ENCODE results near the gene TOM1L2. TPM values are rescaled to one million over a fixed set of nuclear protein-coding genes. Genes with fewer than 3 reads are reported as not detected.

The TOM1L2 gene
- total and polyA plus RNA-seq, 2 of the 4 experiments (the other 2 are of a cell fraction), result 34.4 to 51.7 TPM

DNA sequence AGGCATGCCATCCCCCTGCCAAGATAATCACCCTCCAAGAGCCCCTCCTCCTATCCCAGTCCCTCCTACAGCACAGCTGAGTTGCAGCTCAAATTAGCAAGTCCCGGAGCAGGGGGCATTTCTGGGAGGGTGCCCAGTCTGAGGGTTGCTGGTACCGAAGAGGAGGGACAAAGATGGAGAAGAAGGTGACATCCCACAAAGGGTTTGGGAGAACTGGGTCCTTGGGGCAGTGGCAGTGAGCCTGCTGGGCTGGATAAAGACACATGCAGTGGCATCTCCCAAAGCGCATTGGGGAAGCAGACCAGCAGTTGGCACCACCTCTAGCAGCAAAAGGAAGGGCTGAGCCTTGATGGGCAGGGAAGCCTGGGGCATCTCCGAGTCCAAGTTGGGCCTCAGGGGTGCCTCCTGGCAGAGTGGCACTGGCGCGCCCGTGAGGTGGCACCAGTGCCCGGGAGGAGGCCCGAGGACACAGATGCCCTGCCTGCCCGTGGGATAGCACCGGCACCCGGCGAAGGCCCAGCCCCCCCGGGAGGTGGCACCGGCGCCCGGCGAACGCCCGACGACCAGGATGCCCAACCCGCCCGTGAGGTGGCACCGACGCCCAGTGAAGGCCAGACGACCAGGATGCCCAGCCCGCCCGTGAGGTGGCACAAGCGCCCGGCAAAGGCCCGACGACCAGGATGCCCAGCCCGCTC lies 622 bp downstream of the TOM1L2 start:
- no peak overlapping the region for H3K56ac ChIP-seq (ENCODE audit: extremely low read depth, insufficient read depth, low read length)
- dilution Hi-C loops (cut with HindIII; ENCODE audit: low sequenced_read_pairs, unreplicated experiment), result no loop called here
- peak overlapping the region; percentile 87 for H3K4me2 ChIP-seq (ENCODE audit: low read depth, low read length)
- 15% methylated on average over 20 of the region's 33 CpGs; no CpG with 5 or more reads in 1 of the 2 experiments for WGBS, 2 experiments (ENCODE audit: extremely low coverage in 2 of 2, insufficient read length in 1 of 2)
- peak overlapping the region; percentile 24; the same call in 1 of the 2 replicates for H3K4ac ChIP-seq (ENCODE audit: low read depth, low read length)
- ChIA-PET POLR2A (ENCODE audit: unreplicated experiment) (no interaction called here), CTCF (interaction anchor here (0.8 kb wide), 1 partner anchor 53 kb away, joined by 3 read pairs; no protein-coding TSS in a partner anchor)
- H3K18ac ChIP-seq (ENCODE audit: low read depth, low read length), result no peak overlapping the region
- in situ Hi-C loops (cut with MboI; ENCODE audit: low sequenced_read_pairs), result no loop called here
- 0 out of 2 replicates have a peak, but pooled peaks have one; percentile 4 for TF ChIP-seq SMC3 (IDR thresholded peaks at IDR 0.05; ENCODE audit: low read depth, low read length)
- TF ChIP-seq CHD1 (IDR thresholded peaks at IDR 0.05; ENCODE audit: low read depth, low read length), result no peak
- TF ChIP-seq, protein P1, sequence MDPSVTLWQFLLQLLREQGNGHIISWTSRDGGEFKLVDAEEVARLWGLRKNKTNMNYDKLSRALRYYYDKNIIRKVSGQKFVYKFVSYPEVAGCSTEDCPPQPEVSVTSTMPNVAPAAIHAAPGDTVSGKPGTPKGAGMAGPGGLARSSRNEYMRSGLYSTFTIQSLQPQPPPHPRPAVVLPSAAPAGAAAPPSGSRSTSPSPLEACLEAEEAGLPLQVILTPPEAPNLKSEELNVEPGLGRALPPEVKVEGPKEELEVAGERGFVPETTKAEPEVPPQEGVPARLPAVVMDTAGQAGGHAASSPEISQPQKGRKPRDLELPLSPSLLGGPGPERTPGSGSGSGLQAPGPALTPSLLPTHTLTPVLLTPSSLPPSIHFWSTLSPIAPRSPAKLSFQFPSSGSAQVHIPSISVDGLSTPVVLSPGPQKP (IDR thresholded peaks at IDR 0.05; ENCODE audit: borderline replicate concordance, low read depth, low read length), result no peak
- no peak for ATAC-seq (ENCODE audit: low read depth)
- H3K27ac ChIP-seq (ENCODE audit: insufficient read depth, low read length), result peak overlapping the region; percentile 36
- H2BK5ac ChIP-seq (ENCODE audit: low read depth, low read length, poor library complexity, severe bottlenecking), result peak overlapping the region; percentile 11
- H3K4me3 ChIP-seq (ENCODE audit: insufficient read depth, low read depth, low read length), result peak overlapping the region; percentile 60
- peak overlapping the region; percentile 36; the same call in 1 of the 2 replicates for H3K14ac ChIP-seq (replicated peaks; ENCODE audit: low read depth, low read length)
- no peak for DNase-seq
- no peak overlapping the region for H2BK20ac ChIP-seq (ENCODE audit: low read depth, low read length)
- H2BK120ac ChIP-seq (ENCODE audit: low read depth, low read length), result no peak overlapping the region
- intact Hi-C loops (cut with micrococcal nuclease), result loop anchor here (1.0 to 5.0 kb wide), 3 partner anchors 49 to 80 kb away; no protein-coding TSS in a partner anchor
- peaks cover 9% of the 10 kb centered on the region for H3K9me1 ChIP-seq (ENCODE audit: insufficient read depth, low read length)
- peak overlapping the region; percentile 91 for H2AFZ ChIP-seq (replicated peaks; ENCODE audit: low read length, poor library complexity)
- H3K36me3 ChIP-seq (ENCODE audit: control insufficient read depth, insufficient read depth, low read length), result no peaks in the 10 kb centered on the region
- no peaks in the 10 kb centered on the region for H3K27me3 ChIP-seq (ENCODE audit: control insufficient read depth, insufficient read depth, low read length)
- H2AK9ac ChIP-seq (replicated peaks; ENCODE audit: low read depth, low read length, poor library complexity), result peak overlapping the region; percentile 92
- H4K91ac ChIP-seq (ENCODE audit: insufficient read depth, low read depth, low read length), result peak overlapping the region; percentile 29
- H3K9me3 ChIP-seq (ENCODE audit: control insufficient read depth, insufficient read depth, low read length), result no peaks in the 10 kb centered on the region
- H3K4me1 ChIP-seq (ENCODE audit: control insufficient read depth, insufficient read depth, low read length), result peaks cover 10% of the 10 kb centered on the region
- peak overlapping the region; percentile 64; the same call in 1 of the 2 replicates for H2AK5ac ChIP-seq (ENCODE audit: low read depth, low read length)
- peaks cover 22% of the 10 kb centered on the region; the same call in 1 of the 2 replicates for H4K20me1 ChIP-seq (ENCODE audit: insufficient read depth, low read length)
- H4K5ac ChIP-seq (ENCODE audit: low read depth, low read length), result no peak overlapping the region
- H3K9ac ChIP-seq (ENCODE audit: low read depth, low read length), result peak overlapping the region; percentile 26
- H2BK15ac ChIP-seq (ENCODE audit: low read depth, low read length), result no peak overlapping the region; the same call in 2 of the 3 replicates
- H3K79me1 ChIP-seq (ENCODE audit: low read depth in 1 of 2, low read length in 2 of 2), result peaks cover 10 to 48% of the 10 kb centered on the region in 2 experiments
- 0 out of 4 replicates have a peak overlapping the region, but pooled peaks of 1 of the 2 experiments have one; percentile 16 for H4K8ac ChIP-seq (ENCODE audit: low read depth in 2 of 2, low read length in 2 of 2)
- peak overlapping the region; percentile 92 for H3K23ac ChIP-seq (ENCODE audit: low read depth, low read length)
- no TSS peak for BruUV-seq (replicated peaks)

All from IMR-90 (cell line).